RWPE1 (cell line): Measurements from ENCODE around the gene TEX53.

Experiments used
- CTCF ChIA-PET: fragments of 350-600 bp; sonication (Branson Sonifier 250); formaldehyde crosslinking; extraction: SDS; loops from one replicate; lab custom pipeline; 2021; lab: Yijun Ruan, JAX
- POLR2A ChIA-PET: fragments of 400-600 bp; formaldehyde crosslinking; extraction: SDS; loops from one replicate; lab custom pipeline; 2020; ENCODE audit warnings: antibody characterized with exemption; ENCODE audit not compliant: low non-redundant PET; lab: Yijun Ruan, JAX
- DNase-seq: peaks from one replicate; pipeline ENCODE4 v3.0.0; 2012; ENCODE audit warnings: low spot score
- H3K27ac ChIP-seq: fragments of 450-650 bp; 2 replicates; pipeline ENCODE4 v1.5.1; 2017
- CTCF ChIP-seq: fragments of 450-650 bp; conservative IDR thresholded peaks from 2 replicates; pipeline ENCODE4 v1.5.1; 2017; ENCODE audit warnings: low read depth, mild to moderate bottlenecking

Gene TEX53

DNA sequence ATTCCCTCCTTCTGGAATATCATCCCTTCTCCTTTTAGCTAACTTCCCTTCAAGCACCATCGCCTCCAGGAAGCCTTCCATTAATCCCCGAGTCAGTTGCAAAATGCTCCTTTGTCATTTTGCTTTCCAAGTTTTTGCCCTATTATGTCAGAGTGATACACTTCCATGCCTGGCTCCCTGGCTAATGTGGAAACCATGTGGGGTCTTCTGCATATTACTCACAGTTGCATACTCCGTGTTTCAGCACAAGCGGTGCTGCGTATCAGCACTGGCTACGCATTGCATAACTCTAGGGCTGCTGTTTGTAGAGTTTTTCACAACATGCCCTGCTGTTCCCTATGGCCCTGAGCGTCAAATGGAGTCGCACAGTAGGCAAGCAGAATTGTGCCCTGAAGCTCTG, 1.9 kb downstream of the TEX53 start:
- no peak for TF ChIP-seq CTCF
- POLR2A ChIA-PET = no interaction called here
- CTCF ChIA-PET = interaction anchor here (0.6 to 0.7 kb wide), 3 partner anchors 12 to 250 kb away, joined by 3 to 5 read pairs (median 4); no protein-coding TSS in a partner anchor
- no peak overlapping the region for H3K27ac ChIP-seq
- no peak for DNase-seq

DNA sequence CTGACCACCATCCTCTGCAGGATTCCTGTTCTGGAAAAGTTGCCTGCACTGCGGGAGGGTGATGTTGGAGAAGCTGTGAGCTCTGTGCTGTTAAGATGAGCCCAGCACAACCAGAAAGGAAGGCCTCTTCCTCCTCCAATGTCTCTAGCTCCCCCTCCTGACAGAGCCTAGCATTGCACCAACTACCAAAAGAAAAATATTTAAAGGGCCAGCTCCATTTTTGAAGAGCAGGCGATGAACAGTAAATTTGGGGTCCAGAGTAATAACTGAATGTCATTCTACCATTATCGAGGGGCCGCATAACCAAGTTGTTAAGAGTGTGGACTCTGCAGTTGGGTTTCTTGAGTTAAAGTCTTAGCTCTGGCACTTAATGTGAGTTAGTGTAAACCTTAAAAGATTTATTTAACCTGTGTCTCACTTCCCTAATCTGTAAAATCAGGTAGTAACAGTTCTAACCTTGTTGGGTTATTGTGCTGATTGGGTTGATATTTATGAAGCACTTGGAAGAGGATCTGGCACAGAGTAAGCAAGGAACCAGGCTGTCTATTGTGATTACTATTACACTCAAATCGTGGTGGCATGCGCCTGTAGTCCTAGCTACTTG, 3.9 kb downstream of the TEX53 start:
- peak; percentile 84 for DNase-seq
- POLR2A ChIA-PET = no interaction called here
- TF ChIP-seq CTCF = peak; percentile 97
- CTCF ChIA-PET = interaction anchor here (0.5 to 2.0 kb wide), 53 partner anchors 8 to 814 kb away, joined by 3 to 34 read pairs (median 4); partner anchors contain the start of genes TEX48, TNFSF15 and WHRN
- H3K27ac ChIP-seq = no peak overlapping the region

- TF ChIP-seq CTCF = no peak
- ChIA-PET CTCF (interaction anchor here (0.5 to 2.0 kb wide), 47 partner anchors 9 to 774 kb away, joined by 3 to 34 read pairs (median 4); partner anchors contain the start of genes TEX48 and WHRN), POLR2A (no interaction called here)
- DNase-seq = no peak
- no peak overlapping the region for H3K27ac ChIP-seq
These were observed 4.6 kb downstream of the TEX53 start for GRCh38 chr9:114652776-114653555.

DNA sequence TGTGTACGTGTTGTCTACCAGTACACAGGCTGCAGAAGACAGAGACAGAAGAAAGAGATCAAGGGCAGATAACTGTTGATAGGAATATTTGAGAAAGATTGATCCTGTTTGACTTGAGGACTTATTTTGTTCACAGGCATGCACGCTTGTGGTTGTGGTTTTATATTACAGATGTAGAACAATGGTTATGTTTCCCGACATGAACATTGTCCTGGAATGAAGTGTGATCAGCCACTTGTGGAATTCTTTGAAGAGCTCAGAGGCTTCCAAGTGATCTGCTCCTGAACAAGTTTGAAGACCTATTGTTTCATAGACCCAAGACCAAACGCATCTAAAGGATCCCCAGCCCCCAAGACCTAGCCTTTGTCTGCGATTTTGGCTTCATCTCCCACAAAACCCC, 13.7 kb downstream of the TEX53 start:
- CTCF ChIA-PET = interaction anchor here (0.7 to 2.5 kb wide), 4 partner anchors 10 to 259 kb away, joined by 3 to 10 read pairs (median 5); no protein-coding TSS in a partner anchor

DNA sequence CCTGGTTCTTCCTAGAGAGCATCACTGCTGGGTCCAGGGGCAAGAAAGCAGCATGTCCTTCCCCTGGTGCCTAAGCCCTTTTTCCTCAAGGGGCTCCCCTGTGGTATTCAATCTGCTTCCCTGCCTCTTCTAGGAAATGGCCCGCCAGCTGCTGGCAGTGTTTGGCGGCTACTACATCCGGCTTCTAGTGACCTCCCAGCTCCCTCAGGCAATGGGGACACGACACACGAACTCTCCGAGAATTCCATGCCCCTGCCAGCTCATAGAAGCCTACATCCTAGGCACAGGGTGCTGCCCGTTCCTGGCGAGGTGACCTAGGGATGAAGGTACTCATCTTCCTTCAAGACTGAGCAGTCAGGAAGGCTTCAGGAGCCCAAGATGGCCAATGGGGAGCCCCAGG, 14.6 kb downstream of the TEX53 start:
- ChIA-PET CTCF (interaction anchor here (0.6 to 2.5 kb wide), 3 partner anchors 11 to 13 kb away, joined by 3 to 10 read pairs (median 4); no protein-coding TSS in a partner anchor), POLR2A (no interaction called here)
- no peak for TF ChIP-seq CTCF
- H3K27ac ChIP-seq = no peak overlapping the region
- no peak for DNase-seq

More for the DNA sequence above, 13.7 kb downstream of the TEX53 start:
- POLR2A ChIA-PET = no interaction called here
- DNase-seq = no peak
- TF ChIP-seq CTCF = no peak
- H3K27ac ChIP-seq = no peak overlapping the region

DNA sequence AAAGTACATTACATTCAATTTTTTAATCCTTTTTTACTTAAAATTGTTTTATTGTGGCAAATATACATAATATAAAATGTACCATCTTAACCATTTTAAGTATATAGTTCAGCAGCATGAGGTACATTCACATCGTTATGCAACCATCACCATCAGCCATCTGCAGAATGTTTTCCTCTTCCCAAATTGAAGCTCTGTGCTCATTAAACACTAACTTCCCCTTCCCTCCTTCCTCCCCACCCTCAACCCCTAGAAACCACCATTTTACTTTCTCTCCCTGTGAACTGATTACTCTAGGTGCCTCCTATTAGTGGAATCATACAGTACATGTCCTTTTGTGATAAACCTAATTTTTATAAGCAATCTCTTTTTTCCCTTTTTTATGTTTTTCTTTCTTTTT, 15.6 kb downstream of the TEX53 start:
- no peak for TF ChIP-seq CTCF
- CTCF ChIA-PET = interaction anchor here (0.6 to 0.7 kb wide), 2 partner anchors 144 to 209 kb away, joined by 4 read pairs; no protein-coding TSS in a partner anchor
- POLR2A ChIA-PET = no interaction called here
- no peak for DNase-seq
- no peak overlapping the region for H3K27ac ChIP-seq
